GM12878 (cell line): ENCODE data around the gene ACSS1. TPM values are rescaled to one million over a fixed set of nuclear protein-coding genes. Genes with fewer than 3 reads are reported as not detected.

Source experiments
- ATAC-seq: fragments of 200-7000 bp; cut with Tn5 transposase; 3 replicates; pipeline ENCODE4 v1.9.1; 2020; ENCODE audit warnings: mild to moderate bottlenecking, moderate library complexity
- BruUV-seq: library from RNA; stranded (reverse); fragments of 400-500 nt; replicated peaks from 2 replicates; lab custom pipeline; 2021; lab: Mats Ljungman, UMichigan
- CTCF ChIA-PET: fragments of 300-600 bp; sonication (Branson Sonifier 250); formaldehyde crosslinking; extraction: SDS; loops from one replicate; lab custom pipeline; 2021; ENCODE audit warnings: inconsistent platforms; lab: Yijun Ruan, JAX
- POLR2A ChIA-PET: fragments of 350-600 bp; formaldehyde crosslinking; extraction: SDS; loops from one replicate; lab custom pipeline; 2021; ENCODE audit warnings: inconsistent platforms; lab: Charles Lee
- RAD21 ChIA-PET: fragments of 300-600 bp; sonication (Branson Sonifier 250); formaldehyde crosslinking; loops from one replicate; lab custom pipeline; 2023; ENCODE audit warnings: antibody characterized with exemption; ENCODE audit not compliant: unreplicated experiment; lab: Charles Lee
- SMC1A ChIA-PET: fragments of 300-600 bp; sonication (Branson Sonifier 250); formaldehyde crosslinking; loops from one replicate; lab custom pipeline; 2023; ENCODE audit not compliant: unreplicated experiment, uncharacterized antibody; lab: Charles Lee
- DNase-seq: peaks from one replicate; pipeline ENCODE4 v3.0.0-alpha.2; 2011; ENCODE audit warnings: low read depth, low spot score
- FAIRE-seq: peaks from 3 replicates; lab custom pipeline; 2011; peaks lifted over from hg19 to GRCh38; lab: Jason Lieb, UNC
- H2AFZ ChIP-seq: 2 replicates; pipeline ENCODE4 v1.6.0; 2011; ENCODE audit warnings: low read depth, low read length, control low read depth; ENCODE audit not compliant: control insufficient read depth
- H3K27ac ChIP-seq: 2 replicates; pipeline ENCODE4 v1.5.1; 2011; ENCODE audit warnings: control low read depth; ENCODE audit not compliant: control insufficient read depth, insufficient read depth
- H3K27me3 ChIP-seq, 2 experiments: replicated peaks in 1 of 2; 2 replicates each; pipeline versions ENCODE4 v1.6.0 to v1.6.1; 2011; ENCODE audit warnings: low read length in 1 of 2; ENCODE audit not compliant: control insufficient read depth in 2 of 2, insufficient read depth in 2 of 2
- H3K36me3 ChIP-seq, 2 experiments: 2 replicates each; pipeline ENCODE4 v1.5.1; 2011; ENCODE audit warnings: low read length in 1 of 2; ENCODE audit not compliant: control insufficient read depth in 2 of 2, insufficient read depth in 2 of 2
- H3K4me1 ChIP-seq: 2 replicates; pipeline ENCODE4 v1.6.1; 2011; ENCODE audit warnings: mild to moderate bottlenecking, low read length, moderate library complexity, mixed read lengths; ENCODE audit not compliant: control insufficient read depth, insufficient read depth
- H3K4me2 ChIP-seq: 2 replicates; pipeline ENCODE4 v1.6.0; 2011; ENCODE audit warnings: control low read depth; ENCODE audit not compliant: control insufficient read depth, insufficient read depth
- H3K4me3 ChIP-seq: fragments of 200-600 bp; sonication (generic); 2 replicates; pipeline ENCODE4 v1.5.1; 2016
- H3K79me2 ChIP-seq: 2 replicates; pipeline ENCODE4 v1.6.0; 2011; ENCODE audit warnings: low read length; ENCODE audit not compliant: control insufficient read depth, insufficient read depth
- H3K9ac ChIP-seq: 2 replicates; pipeline ENCODE4 v1.8.0; 2011; ENCODE audit warnings: low read length, control low read depth, mixed read lengths; ENCODE audit not compliant: control insufficient read depth, insufficient read depth
- H3K9me3 ChIP-seq: replicated peaks from 3 replicates; pipeline ENCODE4 v1.5.1; 2011; ENCODE audit warnings: mild to moderate bottlenecking, low read length; ENCODE audit not compliant: control insufficient read depth, insufficient read depth
- H4K20me1 ChIP-seq: 2 replicates; pipeline ENCODE4 v1.6.0; 2011; ENCODE audit not compliant: control insufficient read depth, insufficient read depth
- ASH2L ChIP-seq: fragments of 300-600, 200-600 bp; sonication (generic); IDR thresholded peaks from 2 replicates; pipeline ENCODE4 v1.6.1; 2017; ENCODE audit warnings: low read depth, mild to moderate bottlenecking, borderline replicate concordance
- BCL11A ChIP-seq: IDR thresholded peaks from 2 replicates; pipeline ENCODE4 v1.6.1; 2011; ENCODE audit warnings: low read depth, low read length
- CBX5 ChIP-seq: sonication (generic); IDR thresholded peaks from 2 replicates; pipeline ENCODE4 v1.6.1; 2016; ENCODE audit warnings: low read depth, moderate library complexity, mild to moderate bottlenecking, inconsistent platforms
- CREB1 ChIP-seq: IDR thresholded peaks from 2 replicates; pipeline ENCODE4 v1.6.1; 2012; ENCODE audit warnings: low read depth, mild to moderate bottlenecking, inconsistent platforms
- ETV6 ChIP-seq, 2 experiments: fragments of 450-650 bp in 1 of 2; IDR thresholded peaks in 1 of 2; conservative IDR thresholded peaks in 1 of 2; 2 replicates each; pipeline ENCODE4 v1.6.1; 2014; ENCODE audit warnings: antibody characterized with exemption in 1 of 2, borderline replicate concordance in 1 of 2, low read depth in 1 of 2, mild to moderate bottlenecking in 1 of 2, moderate library complexity in 1 of 2
- EZH2 ChIP-seq: IDR thresholded peaks from 2 replicates; pipeline ENCODE4 v1.6.1; 2012; ENCODE audit warnings: low read depth, mild to moderate bottlenecking, control low read depth, inconsistent platforms, low read length, borderline replicate concordance; ENCODE audit not compliant: control insufficient read depth
- FOS ChIP-seq: IDR thresholded peaks from 3 replicates; pipeline ENCODE4 v1.6.1; 2011; ENCODE audit warnings: borderline replicate concordance; ENCODE audit not compliant: insufficient read length; ENCODE audit errors: extremely low read depth
- FOXM1 ChIP-seq: IDR thresholded peaks from 2 replicates; pipeline ENCODE4 v1.6.1; 2012; ENCODE audit warnings: low read depth, mild to moderate bottlenecking, inconsistent platforms, low read length, moderate library complexity
- LARP7 ChIP-seq: fragments of 450-650 bp; IDR thresholded peaks from 2 replicates; pipeline ENCODE4 v1.6.1; 2017; ENCODE audit warnings: mild to moderate bottlenecking
- MTA2 ChIP-seq: fragments of 450-650 bp; IDR thresholded peaks from 2 replicates; pipeline ENCODE4 v1.6.1; 2016; ENCODE audit warnings: low read depth, mild to moderate bottlenecking, moderate library complexity
- MXI1 ChIP-seq: fragments of 150-350 bp; IDR thresholded peaks from 2 replicates; pipeline ENCODE4 v1.6.1; 2011; ENCODE audit warnings: low read depth, mild to moderate bottlenecking, inconsistent platforms, low read length, improper control_type of control experiment
- NR2C2 ChIP-seq: IDR thresholded peaks from 2 replicates; pipeline ENCODE4 v1.6.1; 2011; ENCODE audit warnings: borderline replicate concordance, low read depth; ENCODE audit not compliant: control insufficient read depth, insufficient read length
- PML ChIP-seq: IDR thresholded peaks from 2 replicates; pipeline ENCODE4 v1.6.1; 2012; ENCODE audit warnings: low read length, inconsistent platforms
- RAD51 ChIP-seq: fragments of 450-650 bp; IDR thresholded peaks from 2 replicates; pipeline ENCODE4 v1.6.1; 2016; ENCODE audit warnings: moderate library complexity, mild to moderate bottlenecking, inconsistent platforms
- TCF7 ChIP-seq: IDR thresholded peaks from 2 replicates; pipeline ENCODE4 v1.6.1; 2014; ENCODE audit warnings: antibody characterized with exemption, borderline replicate concordance
- USF1 ChIP-seq: IDR thresholded peaks from 2 replicates; pipeline ENCODE4 v1.6.1; 2011; ENCODE audit warnings: borderline replicate concordance, low read depth, mild to moderate bottlenecking, moderate library complexity, mixed read lengths, low read length; ENCODE audit not compliant: insufficient read depth; ENCODE audit errors: extremely low read length
- USF2 ChIP-seq: IDR thresholded peaks from 2 replicates; pipeline ENCODE4 v1.6.1; 2011; ENCODE audit warnings: low read depth, low read length, improper control_type of control experiment, borderline replicate concordance
- ZNF687 ChIP-seq: fragments of 450-650 bp; IDR thresholded peaks from 2 replicates; pipeline ENCODE4 v1.6.1; 2017; ENCODE audit warnings: mild to moderate bottlenecking, moderate library complexity
- WGBS: methylation state at CpG from one replicate; pipeline ENCODE4 v1.1.6; 2016; ENCODE audit warnings: low lambda C conversion rate; ENCODE audit not compliant: insufficient replicate concordance, insufficient coverage; ENCODE audit errors: missing lambda C conversion rate; 5-methylcytosine and 5-hydroxymethylcytosine counted together
- in situ Hi-C: fragments of 300-500 bp; cut with MboI; formaldehyde crosslinking; loops from 9 replicates; pipeline ENCODE4 v1.14.3; 2018; ENCODE audit warnings: mixed read lengths
- intact Hi-C: fragments of 100-400 bp; cut with micrococcal nuclease; formaldehyde crosslinking; loops from one replicate; pipeline ENCODE4 v1.14.2; 2022; ENCODE audit not compliant: unreplicated experiment
- polyA plus RNA-seq, 11 experiments: library from polyadenylated mRNA; depleted of rRNA in 4 of 11; unstranded in 6 of 11; stranded (reverse) in 5 of 11; fragments of >200 nt; fragmentation: Nextera tagmentation in 4 of 11; fragmentation: Illumina TruSeq in 1 of 11; extraction: Ambion mirVana in 4 of 11; extraction: Trizol in 1 of 11; gene quantifications; 1 replicate in 1 of 11; 2 replicates in 10 of 11; pipeline versions ENCODE4 v1.2.1 to v1.2.3, GENCODE V29; 2011 to 2016; ENCODE audit warnings: inconsistent platforms in 2 of 11, missing spikeins in 2 of 11, low read depth in 1 of 11
- total RNA-seq, 4 experiments: library from RNA; depleted of rRNA in 3 of 4; stranded (reverse); fragments of >200 nt in 3 of 4; fragmentation: Illumina TruSeq in 1 of 4; extraction: Trizol in 1 of 4; gene quantifications; 2 replicates each; pipeline versions ENCODE4 v1.2.1 to v1.2.3, GENCODE V29; 2013 to 2021

ACSS1 gene
- total and polyA plus RNA-seq, 10 of the 15 experiments (the other 5 are each of a cell fraction or from before 2014, with no cell fraction given), result 1.3 to 44.9 (median 31.1) TPM

DNA sequence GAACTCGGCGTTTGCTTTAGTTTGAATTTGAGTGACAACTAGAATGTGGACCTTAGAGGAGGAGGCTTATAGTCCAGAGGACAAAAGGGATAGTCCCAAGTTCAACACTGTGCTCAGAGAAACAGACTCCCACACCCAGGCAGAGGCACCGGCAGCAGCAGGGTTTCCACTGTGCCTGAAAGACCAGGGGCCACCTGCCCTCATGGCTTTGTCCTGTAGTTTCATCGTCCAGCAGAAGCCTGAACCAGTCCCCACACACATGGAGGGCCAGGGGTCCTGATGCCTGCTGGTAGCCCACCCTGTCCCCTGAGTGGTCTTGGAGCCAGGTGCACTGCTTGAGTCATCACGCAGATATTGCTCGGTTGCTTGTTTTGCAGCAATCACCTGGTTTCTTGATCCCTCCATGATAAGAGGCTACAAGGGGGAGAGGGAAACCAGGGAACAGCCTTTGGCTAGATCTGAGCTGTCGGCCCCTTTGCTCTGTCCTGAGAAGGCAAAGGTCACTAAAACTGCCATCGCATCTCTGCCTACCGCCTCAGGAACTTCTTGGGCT is 7.2 kb upstream of the ACSS1 start:
- POLR2A ChIA-PET, result interaction anchor here (1.1 kb wide), 2 partner anchors 71 to 77 kb away, joined by 3 read pairs; no protein-coding TSS in a partner anchor

More for the DNA sequence above, 7.2 kb upstream of the ACSS1 start:
- TF ChIP-seq CREB1, result no peak
- TF ChIP-seq ZNF687, result no peak
- TF ChIP-seq EZH2, result no peak
- TF ChIP-seq LARP7, result no peak
- no peak for TF ChIP-seq FOS
- no peak for TF ChIP-seq CBX5
- TF ChIP-seq TCF7, result no peak
- TF ChIP-seq ASH2L, result no peak
- no peak for TF ChIP-seq BCL11A
- no peak for TF ChIP-seq USF1
- no peak for TF ChIP-seq ETV6 (conservative IDR thresholded peaks at IDR 0.05 in 1 of 2, IDR thresholded peaks at IDR 0.05 in 1 of 2; ENCODE audit: borderline replicate concordance in 1 of 2, low read depth in 1 of 2)
- TF ChIP-seq FOXM1, result no peak
- TF ChIP-seq USF2, result no peak
- TF ChIP-seq NR2C2, result no peak
- no peak for TF ChIP-seq PML
- TF ChIP-seq MTA2, result no peak
- TF ChIP-seq MXI1, result no peak
- TF ChIP-seq RAD51, result no peak
- H3K9me3 ChIP-seq, result no peaks in the 10 kb centered on the region
- FAIRE-seq, result no peak
- DNase-seq, result no peak
- H3K4me1 ChIP-seq, result no peaks in the 10 kb centered on the region
- SMC1A ChIA-PET, result interaction anchor here (0.6 to 6.4 kb wide), 16 partner anchors 10 to 334 kb away, joined by 3 to 116 read pairs (median 3); partner anchors contain the start of gene APMAP
- no peak overlapping the region for H3K27ac ChIP-seq
- WGBS, result 45% methylated on average over 9 of the region's 9 CpGs
- no peak overlapping the region for H3K4me3 ChIP-seq
- CTCF ChIA-PET, result interaction anchor here (0.5 to 12.6 kb wide), 27 partner anchors 9 to 902 kb away, joined by 3 to 244 read pairs (median 4); partner anchors contain the start of genes APMAP and PYGB
- in situ Hi-C loops, result loop anchor here (10.0 to 25.0 kb wide), 2 partner anchors 110 to 1703 kb away; partner anchors contain the start of genes GZF1 and NXT1
- no peaks in the 10 kb centered on the region for H3K36me3 ChIP-seq
- H3K9ac ChIP-seq, result no peak overlapping the region
- no peak overlapping the region for H3K4me2 ChIP-seq
- no peak for ATAC-seq
- intact Hi-C loops, result loop anchor here (1.0 to 5.0 kb wide), 2 partner anchors 70 to 332 kb away; no protein-coding TSS in a partner anchor
- no TSS peak for BruUV-seq
- no peaks in the 10 kb centered on the region for H3K79me2 ChIP-seq
- H3K27me3 ChIP-seq, result peaks cover 0 to 4% of the 10 kb centered on the region in 2 experiments; a peak in 2 of 4 replicates
- RAD21 ChIA-PET, result interaction anchor here (0.7 to 9.2 kb wide), 9 partner anchors 11 to 113 kb away, joined by 3 to 87 read pairs (median 4); partner anchors contain the start of gene APMAP
- H4K20me1 ChIP-seq, result no peaks in the 10 kb centered on the region
- H2AFZ ChIP-seq, result no peak overlapping the region
